Right cardiac atrium (tissue), 5 donors: ENCODE results near the gene EMX1. TPM values are rescaled to one million over a fixed set of nuclear protein-coding genes. Genes with fewer than 3 reads are reported as not detected.
A peak's percentile ranks its signal among the peaks of the same experiment; 100 is the strongest.

Experiments used
- ATAC-seq, 2 donors: fragments of 200-7000 bp; cut with Tn5 transposase; one replicate each; pipeline versions ENCODE4 v1.8.0 to v1.9.1; 2020; ENCODE audit warnings: moderate library complexity in 2 of 2, mild to moderate bottlenecking in 1 of 2
- DNase-seq, 3 donors: peaks; one replicate each; pipeline ENCODE4 v3.0.0-alpha.2; 2020
- H3K27ac ChIP-seq: one replicate; pipeline ENCODE4 v1.5.1; 2013; ENCODE audit warnings: mild to moderate bottlenecking, low read length, control low read depth, moderate library complexity
- H3K27me3 ChIP-seq: one replicate; pipeline ENCODE4 v1.6.1; 2013; ENCODE audit not compliant: control insufficient read depth, insufficient read depth
- H3K4me1 ChIP-seq: one replicate; pipeline ENCODE4 v1.6.1; 2013; ENCODE audit warnings: low read length; ENCODE audit not compliant: control insufficient read depth, insufficient read depth
- H3K4me3 ChIP-seq: one replicate; pipeline ENCODE4 v1.5.1; 2013; ENCODE audit warnings: low read length, control low read depth
- H3K9me3 ChIP-seq: one replicate; pipeline ENCODE4 v1.6.1; 2013; ENCODE audit warnings: low read length; ENCODE audit not compliant: control insufficient read depth
- WGBS: extraction: QIAGEN DNeasy Blood & Tissue Kit; methylation state at CpG from one replicate; pipeline ENCODE4 v1.1.7; 2013; 5-methylcytosine and 5-hydroxymethylcytosine counted together
- intact Hi-C, 4 donors: fragments of 100-400 bp; cut with DNase I; formaldehyde crosslinking; loops; one replicate each; pipeline versions ENCODE4 v1.11.0 to v1.14.0; 2022 to 2023
- long read RNA-seq, 4 donors: library from polyadenylated mRNA; unstranded; transcript quantifications; one replicate each; pipeline ENCODE4 v2.0.0, GENCODE V29; 2020 to 2021
- polyA plus RNA-seq: library from polyadenylated mRNA; stranded (reverse); fragments of 200-250 nt; gene quantifications from one replicate; pipeline ENCODE4 v1.2.3, GENCODE V29; 2013
- total RNA-seq, 4 donors: library from RNA; stranded (reverse); fragmentation: NEBNext Ultra II Directional; extraction: Animal tissue kit (Norgen Biotek cat#: 25700); gene quantifications; one replicate each; pipeline ENCODE4 v1.2.1, GENCODE V29; 2021
- donor health status: healthy with polysubstance abuse.
- donor health status: DM: no; HTN: yes; CAD: no.
- donor health status: DM: no; HTN: no; CAD: no.
- donor health status: DM: no; HTN: yes; CAD: no; lungs with severe emphysema.
- donor health status: DM: yes; HTN: yes; CAD: no.

EMX1 gene
- total RNA-seq (not detected), polyA plus RNA-seq (0.18 TPM)
- long read RNA-seq, donor 1 = 0 reads
- long read RNA-seq, donor 2 = 0 reads
- long read RNA-seq, donor 3 = 0 reads
- long read RNA-seq, donor 4 = 0 reads

GRCh38 chr2:72917138-72917876 is at the start of gene EMX1:
EMX1 (plus strand) TSS chr2:72917519; CDS start chr2:72917853, 334 bp downstream.
- 1% methylated on average over 82 of the region's 82 CpGs for WGBS
- intact Hi-C loops = no loop called here
- no peak within 1 kb of the TSS for H3K27ac ChIP-seq
- peaks cover 6% of the 10 kb centered on the region for H3K4me1 ChIP-seq
- H3K27me3 ChIP-seq = no peaks in the 10 kb centered on the region
- no peaks in the 10 kb centered on the region for H3K9me3 ChIP-seq
- ATAC-seq = peak; percentile 36 to 50
- peak within 1 kb of the TSS; percentile 54 for H3K4me3 ChIP-seq
- no peak for DNase-seq

- ATAC-seq = no peak
- intact Hi-C loops = no loop called here
- 26% methylated on average over 1 of the region's 1 CpG for WGBS
- Histone ChIP-seq H3K9me3 (no peaks in the 10 kb centered on the region), H3K4me3 (no peak overlapping the region), H3K27ac (no peak overlapping the region), H3K27me3 (no peaks in the 10 kb centered on the region), H3K4me1 (no peaks in the 10 kb centered on the region)
- DNase-seq = no peak
Measured at GRCh38 chr2:72871060-72871459, 46.3 kb upstream of the EMX1 start.

DNA sequence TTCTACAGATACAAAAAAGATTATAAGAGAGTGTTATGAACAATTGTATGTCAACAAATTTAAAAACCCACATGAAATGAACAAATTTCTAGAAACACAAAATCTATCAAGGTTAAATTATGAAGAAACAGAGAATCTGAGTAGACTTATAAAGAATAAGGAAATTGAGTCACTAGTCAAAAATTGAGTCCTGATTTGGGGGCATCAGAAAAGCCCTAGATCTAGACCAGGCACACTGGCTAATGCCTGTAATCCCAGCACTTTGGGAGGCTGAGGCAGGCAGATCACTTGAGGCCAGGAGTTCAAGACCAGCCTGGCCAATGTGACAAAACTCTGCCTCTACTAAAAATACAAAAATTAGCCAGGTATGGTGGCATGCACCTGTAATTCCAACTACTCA is 45.4 kb upstream of the EMX1 start:
- no peak overlapping the region for H3K27ac ChIP-seq
- H3K4me1 ChIP-seq = no peaks in the 10 kb centered on the region
- intact Hi-C loops = no loop called here
- ATAC-seq (no peak), DNase-seq (no peak)
- no peak overlapping the region for H3K4me3 ChIP-seq
- H3K27me3 ChIP-seq = no peaks in the 10 kb centered on the region
- H3K9me3 ChIP-seq = no peaks in the 10 kb centered on the region

DNA sequence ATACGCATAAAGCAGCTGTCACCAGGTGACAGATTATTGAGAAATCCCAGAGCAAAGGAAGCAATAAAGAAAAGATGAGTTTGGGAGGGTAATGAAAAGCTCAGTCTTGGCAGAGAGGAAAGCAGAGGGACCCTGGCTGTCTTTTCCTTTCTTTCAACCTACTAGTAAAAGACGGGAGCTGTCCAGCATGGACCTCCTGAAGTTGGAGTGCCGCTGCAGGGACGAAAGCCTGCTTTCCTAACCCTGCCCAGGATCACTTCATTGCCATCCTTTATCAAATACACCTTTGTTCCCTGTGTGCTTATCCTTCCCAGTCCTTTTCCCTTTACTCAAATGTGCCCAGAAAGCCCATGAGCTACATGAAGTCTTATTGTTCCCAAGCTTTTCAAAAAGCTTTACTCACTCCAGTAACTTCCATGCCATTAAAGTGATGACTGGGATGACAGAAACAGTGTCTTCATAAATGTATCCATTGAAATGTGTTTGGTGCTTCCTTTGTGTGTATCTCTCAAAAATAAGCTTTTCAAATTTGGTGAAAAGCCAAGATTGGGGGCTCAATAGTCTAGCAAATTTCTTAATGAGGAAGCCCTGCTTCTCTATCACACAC is 33.9 kb upstream of the EMX1 start:
- ATAC-seq (no peak), DNase-seq (peak; percentile 40 to 72 (median 51))
- WGBS = 5% methylated on average over 4 of the region's 4 CpGs
- no peaks in the 10 kb centered on the region for H3K27me3 ChIP-seq
- intact Hi-C loops = no loop called here
- H3K9me3 ChIP-seq = no peaks in the 10 kb centered on the region
- no peak overlapping the region for H3K27ac ChIP-seq
- H3K4me3 ChIP-seq = no peak overlapping the region
- no peaks in the 10 kb centered on the region for H3K4me1 ChIP-seq

GRCh38 chr2:72886505-72887031 is 30.8 kb upstream of the EMX1 start:
- 46% methylated on average over 7 of the region's 7 CpGs for WGBS
- peak overlapping the region; percentile 55 for H3K4me3 ChIP-seq
- intact Hi-C loops = loop anchor here in 1 of 4 donors (5.0 kb wide), 1 partner anchor 186 kb away; the partner anchor contains the start of gene SFXN5
- no peaks in the 10 kb centered on the region for H3K9me3 ChIP-seq
- ATAC-seq (no peak), DNase-seq (no peak)
- no peaks in the 10 kb centered on the region for H3K27me3 ChIP-seq
- no peak overlapping the region for H3K27ac ChIP-seq
- H3K4me1 ChIP-seq = peaks cover 4% of the 10 kb centered on the region

- WGBS = under 1% methylated on average over 76 of the region's 76 CpGs
- peak within 1 kb of the TSS; percentile 55 for H3K4me3 ChIP-seq
- H3K27me3 ChIP-seq = no peaks in the 10 kb centered on the region
- ATAC-seq = peak; percentile 92 to 93
- H3K27ac ChIP-seq = peak within 1 kb of the TSS; percentile 89
- H3K9me3 ChIP-seq = no peaks in the 10 kb centered on the region
- DNase-seq = peak; percentile 82 to 94 (median 92)
- intact Hi-C loops = loop anchor here in 1 of 4 donors (5.0 kb wide), 1 partner anchor 185 kb away; the partner anchor contains the start of gene SFXN5
- H3K4me1 ChIP-seq = peaks cover 4% of the 10 kb centered on the region
Measured at GRCh38 chr2:72887032-72887739, 30.1 kb upstream of the EMX1 start, which contains the start of gene SPR. SPR (plus strand) TSS chr2:72887408; CDS start chr2:72887433, 25 bp downstream.

GRCh38 chr2:72887740-72888437 is 29.4 kb upstream of the EMX1 start:
- DNase-seq (peak; percentile 92 to 96 (median 96)), ATAC-seq (peak; percentile 70 to 82)
- WGBS = 8% methylated on average over 21 of the region's 21 CpGs
- peaks cover 4% of the 10 kb centered on the region for H3K4me1 ChIP-seq
- intact Hi-C loops = loop anchor here in 1 of 4 donors (5.0 kb wide), 1 partner anchor 184 kb away; the partner anchor contains the start of gene SFXN5
- H3K4me3 ChIP-seq = peak overlapping the region; percentile 55
- peak overlapping the region; percentile 89 for H3K27ac ChIP-seq
- no peaks in the 10 kb centered on the region for H3K9me3 ChIP-seq
- no peaks in the 10 kb centered on the region for H3K27me3 ChIP-seq

- Histone ChIP-seq H3K27ac (no peak overlapping the region), H3K4me3 (no peak overlapping the region), H3K4me1 (peaks cover 4% of the 10 kb centered on the region), H3K27me3 (no peaks in the 10 kb centered on the region), H3K9me3 (no peaks in the 10 kb centered on the region)
- no peak for ATAC-seq
- WGBS = 79% methylated on average over 11 of the region's 11 CpGs
- intact Hi-C loops = loop anchor here in 1 of 4 donors (5.0 kb wide), 1 partner anchor 184 kb away; the partner anchor contains the start of gene SFXN5
- peak in 2 of 3 donors; percentile 24 to 50 for DNase-seq
Measured at GRCh38 chr2:72888438-72889202, 28.7 kb upstream of the EMX1 start.

- ATAC-seq (no peak), DNase-seq (no peak)
- intact Hi-C loops = loop anchor here (5.0 to 10.0 kb wide), 6 partner anchors 82 to 287 kb away; partner anchors contain the start of gene SFXN5 (in 1 of the 4)
- H3K4me1 ChIP-seq = peaks cover 4% of the 10 kb centered on the region
- H3K27me3 ChIP-seq = no peaks in the 10 kb centered on the region
- no peak overlapping the region for H3K27ac ChIP-seq
- H3K4me3 ChIP-seq = no peak overlapping the region
- 91% methylated on average over 4 of the region's 4 CpGs for WGBS
- no peaks in the 10 kb centered on the region for H3K9me3 ChIP-seq
Measured at GRCh38 chr2:72889991-72890390, 27.3 kb upstream of the EMX1 start.
